DOHH2 (cell line): Measurements from ENCODE around the gene PLEKHN1.

Experiments used
- EZH2phosphoT487 ChIP-seq: fragments of 200-600 bp; sonication (generic); IDR thresholded peaks from 2 replicates; pipeline ENCODE4 v1.6.1; 2017; ENCODE audit warnings: borderline replicate concordance, mild to moderate bottlenecking, antibody characterized with exemption, low read length, moderate library complexity, mixed read lengths
- TF ChIP-seq, protein P1 (sequence below): fragments of 200-600 bp; sonication (generic); IDR thresholded peaks from one replicate; pipeline ENCODE4 v1.5.1; 2014; ENCODE audit warnings: antibody characterized with exemption, mild to moderate bottlenecking, low read depth, low read length; ENCODE audit not compliant: poor library complexity, severe bottlenecking

DNA sequence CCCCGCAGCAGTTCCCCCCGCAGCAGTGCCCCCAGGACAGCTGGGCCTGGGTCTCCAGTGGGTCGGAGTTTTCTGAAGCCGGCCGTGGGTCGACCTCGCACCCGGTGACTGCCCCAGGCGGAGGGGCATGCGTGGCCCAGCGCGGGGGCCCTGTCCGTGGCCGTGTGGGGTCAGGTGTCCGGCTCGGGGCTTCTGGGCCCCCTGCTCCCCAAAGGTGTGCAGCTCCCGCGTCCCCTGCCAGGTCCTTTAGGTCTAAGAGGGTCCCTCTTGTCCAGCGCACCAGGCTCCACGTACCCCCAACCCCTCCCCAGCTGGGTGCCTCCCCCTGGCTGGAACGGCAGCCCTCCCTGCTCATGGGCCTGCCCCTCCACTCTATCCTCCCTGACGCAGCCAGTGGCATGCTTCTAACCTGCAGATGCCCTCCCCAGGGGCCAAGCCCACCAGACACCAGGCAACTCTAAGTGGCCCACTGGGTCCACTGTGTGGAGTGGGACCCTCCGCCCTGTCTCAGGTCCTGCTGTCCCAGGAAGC, 39.6 kb downstream of the PLEKHN1 start:
- TF ChIP-seq, protein P1, sequence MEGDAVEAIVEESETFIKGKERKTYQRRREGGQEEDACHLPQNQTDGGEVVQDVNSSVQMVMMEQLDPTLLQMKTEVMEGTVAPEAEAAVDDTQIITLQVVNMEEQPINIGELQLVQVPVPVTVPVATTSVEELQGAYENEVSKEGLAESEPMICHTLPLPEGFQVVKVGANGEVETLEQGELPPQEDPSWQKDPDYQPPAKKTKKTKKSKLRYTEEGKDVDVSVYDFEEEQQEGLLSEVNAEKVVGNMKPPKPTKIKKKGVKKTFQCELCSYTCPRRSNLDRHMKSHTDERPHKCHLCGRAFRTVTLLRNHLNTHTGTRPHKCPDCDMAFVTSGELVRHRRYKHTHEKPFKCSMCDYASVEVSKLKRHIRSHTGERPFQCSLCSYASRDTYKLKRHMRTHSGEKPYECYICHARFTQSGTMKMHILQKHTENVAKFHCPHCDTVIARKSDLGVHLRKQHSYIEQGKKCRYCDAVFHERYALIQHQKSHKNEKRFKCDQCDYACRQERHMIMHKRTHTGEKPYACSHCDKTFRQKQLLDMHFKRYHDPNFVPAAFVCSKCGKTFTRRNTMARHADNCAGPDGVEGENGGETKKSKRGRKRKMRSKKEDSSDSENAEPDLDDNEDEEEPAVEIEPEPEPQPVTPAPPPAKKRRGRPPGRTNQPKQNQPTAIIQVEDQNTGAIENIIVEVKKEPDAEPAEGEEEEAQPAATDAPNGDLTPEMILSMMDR: no peak
- TF ChIP-seq EZH2phosphoT487: no peak
